GM21381 (cell line): ENCODE measurements around the gene GTF2H2C_2.
"Not testable (repeated sequence)": the region's sequence is repeated elsewhere in the genome, so short reads cannot be mapped to it uniquely, and the experiment has no call there.

Source experiments
- ATAC-seq: cut with Tn5 transposase; IDR thresholded peaks from one replicate; pipeline ENCODE4 v1.9.1; 2021; ENCODE audit warnings: mild to moderate bottlenecking, moderate library complexity; ENCODE audit not compliant: unreplicated experiment

Gene GTF2H2C_2

GRCh38 chr5:70415117-70415516, at the start of gene GTF2H2C_2:
GTF2H2C_2 (plus strand) TSS chr5:70415368.
- peak; percentile 99 for ATAC-seq

- not testable (repeated sequence) for ATAC-seq
Observed at GRCh38 chr5:70400984-70401686, 14.0 kb upstream of the GTF2H2C_2 start.

- ATAC-seq, result not testable (repeated sequence)
Observed at GRCh38 chr5:70421322-70421721, 6.2 kb downstream of the GTF2H2C_2 start.

GRCh38 chr5:70423215-70423614, 8.0 kb downstream of the GTF2H2C_2 start:
- ATAC-seq, result not testable (repeated sequence)

GRCh38 chr5:70438518-70438917, 23.4 kb downstream of the GTF2H2C_2 start:
- ATAC-seq, result not testable (repeated sequence)

GRCh38 chr5:70449565-70449964, 34.4 kb downstream of the GTF2H2C_2 start:
- not testable (repeated sequence) for ATAC-seq

GRCh38 chr5:70451249-70451984, 36.2 kb downstream of the GTF2H2C_2 start:
- ATAC-seq, result not testable (repeated sequence)

GRCh38 chr5:70457093-70457492, 41.9 kb downstream of the GTF2H2C_2 start:
- peak; percentile 93 for ATAC-seq

- not testable (repeated sequence) for ATAC-seq
Observed at GRCh38 chr5:70459188-70459587, 44.0 kb downstream of the GTF2H2C_2 start.

GRCh38 chr5:70461984-70462383, 46.8 kb downstream of the GTF2H2C_2 start:
- not testable (repeated sequence) for ATAC-seq

- not testable (repeated sequence) for ATAC-seq
Observed at GRCh38 chr5:70464019-70464637, 49.0 kb downstream of the GTF2H2C_2 start.

GRCh38 chr5:70469926-70470509, 54.9 kb downstream of the GTF2H2C_2 start:
- ATAC-seq, result not testable (repeated sequence)
